OCI-LY3 (cell line): ENCODE data around the gene TAF3.

Source experiments
- CTCF ChIP-seq: fragments of 200-600, 300-600 bp; sonication (generic); IDR thresholded peaks from 2 replicates; pipeline ENCODE4 v1.5.1; 2014; ENCODE audit warnings: antibody characterized with exemption, low read length, low read depth
- EZH2phosphoT487 ChIP-seq: fragments of 200-600 bp; shearing (Covaris generic); IDR thresholded peaks from 2 replicates; pipeline ENCODE4 v1.6.1; 2018; ENCODE audit warnings: antibody characterized with exemption, mixed run types, low read depth

GRCh38 chr10:7787857-7788638 is 30.3 kb upstream of the TAF3 start, which contains the start of the genes ATP5F1C and KIN:
- TF ChIP-seq CTCF (no peak), EZH2phosphoT487 (no peak)
